ENCODE results near the gene STAU1.
"Not testable (repeated sequence)": the region's sequence is repeated elsewhere in the genome, so short reads cannot be mapped to it uniquely, and the experiment has no call there.

The STAU1 gene

DNA sequence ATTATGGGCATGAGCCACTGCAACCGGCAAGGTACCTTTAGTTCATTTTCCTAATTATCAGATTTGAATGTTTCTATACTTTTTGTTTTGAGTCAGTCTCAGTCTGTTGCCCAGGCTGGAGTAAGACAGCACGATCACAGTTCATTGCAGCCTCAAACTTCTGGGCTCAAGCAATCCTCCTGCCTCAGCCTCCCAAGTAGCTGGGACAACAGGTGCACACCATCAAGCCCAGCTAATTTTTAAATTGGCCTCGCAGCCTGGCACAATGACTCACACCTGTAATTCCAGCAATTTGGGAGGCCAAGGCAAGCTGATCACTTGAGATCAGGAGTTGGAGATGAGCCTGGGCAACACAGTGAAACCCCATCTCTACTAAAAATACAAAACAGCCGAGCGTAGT lies 24.4 kb downstream of the STAU1 start:
- no peak for DNase-seq

DNA sequence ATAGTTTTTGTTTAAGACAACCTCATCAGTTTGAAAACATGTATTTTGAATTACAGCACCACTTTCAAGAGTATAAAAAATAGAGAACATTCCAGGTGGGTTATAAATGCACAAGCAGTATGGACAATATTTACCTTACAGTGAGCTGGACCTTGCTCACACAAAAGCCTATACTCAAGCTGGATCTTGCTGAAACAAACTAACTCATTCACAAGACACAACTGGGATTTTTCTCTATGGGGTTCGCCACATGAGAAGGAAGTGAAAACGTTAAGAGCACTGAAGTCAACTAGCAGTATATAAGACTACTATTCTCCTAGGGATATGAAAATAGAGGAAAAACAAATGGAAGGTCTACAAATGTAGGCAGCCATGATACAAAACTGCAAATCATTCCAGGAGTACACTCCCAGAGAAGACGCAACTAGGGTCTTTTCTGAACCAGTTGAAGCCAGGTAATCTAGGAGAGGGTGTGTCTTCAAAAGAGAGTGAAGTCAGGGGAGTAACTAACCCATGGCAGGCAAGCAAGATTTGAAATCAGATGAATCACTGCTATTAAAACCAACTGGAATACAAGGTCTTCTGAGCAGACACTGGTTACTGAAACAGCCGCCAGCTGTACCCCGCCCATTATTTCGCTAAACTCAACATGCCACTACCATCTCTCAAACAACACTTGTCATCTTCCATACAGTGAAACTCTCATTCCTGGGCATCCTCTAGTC lies 26.5 kb downstream of the STAU1 start:
- DNase-seq: no peak

- no peak for DNase-seq
Observed at GRCh38 chr20:49160057-49160929, 27.8 kb downstream of the STAU1 start.

DNA sequence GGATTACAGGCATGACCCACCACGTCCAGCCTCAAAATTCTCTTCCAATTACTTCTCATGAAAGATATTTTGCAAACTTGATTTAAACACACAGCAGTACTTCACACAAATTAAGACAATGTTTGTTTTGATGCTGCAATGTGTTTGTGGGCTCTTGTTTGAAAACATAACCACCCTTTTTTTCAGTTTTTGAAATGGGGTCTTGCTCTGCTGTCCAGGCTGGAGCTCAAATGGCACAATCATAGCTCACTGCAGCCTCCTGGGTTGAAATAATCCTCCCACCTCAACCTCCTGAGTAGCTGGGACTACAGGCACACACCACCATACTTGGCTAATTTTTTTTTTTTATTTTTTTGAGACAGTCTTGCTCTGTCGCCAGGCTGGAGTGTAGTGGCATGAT lies 31.0 kb downstream of the STAU1 start:
- DNase-seq: no peak

DNA sequence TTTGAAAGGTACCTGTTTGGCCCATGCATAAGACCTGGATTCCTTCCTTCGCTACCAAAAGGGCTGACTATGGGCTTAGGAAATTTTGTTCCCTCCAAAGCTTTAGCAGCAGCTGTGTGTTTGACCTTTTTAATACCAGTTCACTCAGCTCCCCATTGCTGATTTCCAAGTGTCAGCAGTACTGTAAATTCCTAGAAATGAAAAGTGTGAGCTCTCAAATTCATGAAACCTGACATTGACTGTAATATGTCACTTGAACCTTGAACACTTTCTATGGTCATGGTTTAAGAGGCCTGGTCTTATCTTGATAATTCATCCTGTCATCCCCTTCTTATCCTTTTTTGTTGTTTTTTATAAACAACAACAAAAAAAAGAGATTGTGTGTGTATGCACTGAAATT lies 31.7 kb downstream of the STAU1 start:
- DNase-seq: no peak

- DNase-seq: no peak
Observed at GRCh38 chr20:49151436-49151835, 36.7 kb downstream of the STAU1 start.

GRCh38 chr20:49149281-49150045 lies 38.7 kb downstream of the STAU1 start:
- no peak for DNase-seq

DNA sequence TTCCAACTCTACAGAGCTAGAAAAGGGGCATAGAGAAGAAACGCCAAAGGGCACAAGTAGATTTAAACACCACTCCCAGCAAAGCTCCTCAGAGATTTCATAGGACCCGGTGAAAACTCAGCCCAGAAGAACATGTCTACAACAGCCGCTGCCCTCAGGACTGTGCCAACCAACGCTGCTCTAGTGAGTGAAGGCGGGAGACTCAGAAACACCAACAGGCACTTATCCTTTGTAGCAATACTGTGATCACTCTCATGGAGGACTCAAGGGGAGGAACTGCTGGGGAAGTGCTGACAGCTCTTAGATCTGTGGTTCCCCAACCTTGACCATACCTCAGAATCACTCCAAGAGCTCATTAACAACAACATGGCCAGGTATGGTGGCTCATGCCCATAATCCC lies 39.5 kb downstream of the STAU1 start:
- DNase-seq: no peak

GRCh38 chr20:49147296-49147695 lies 40.8 kb downstream of the STAU1 start:
- no peak for DNase-seq

DNA sequence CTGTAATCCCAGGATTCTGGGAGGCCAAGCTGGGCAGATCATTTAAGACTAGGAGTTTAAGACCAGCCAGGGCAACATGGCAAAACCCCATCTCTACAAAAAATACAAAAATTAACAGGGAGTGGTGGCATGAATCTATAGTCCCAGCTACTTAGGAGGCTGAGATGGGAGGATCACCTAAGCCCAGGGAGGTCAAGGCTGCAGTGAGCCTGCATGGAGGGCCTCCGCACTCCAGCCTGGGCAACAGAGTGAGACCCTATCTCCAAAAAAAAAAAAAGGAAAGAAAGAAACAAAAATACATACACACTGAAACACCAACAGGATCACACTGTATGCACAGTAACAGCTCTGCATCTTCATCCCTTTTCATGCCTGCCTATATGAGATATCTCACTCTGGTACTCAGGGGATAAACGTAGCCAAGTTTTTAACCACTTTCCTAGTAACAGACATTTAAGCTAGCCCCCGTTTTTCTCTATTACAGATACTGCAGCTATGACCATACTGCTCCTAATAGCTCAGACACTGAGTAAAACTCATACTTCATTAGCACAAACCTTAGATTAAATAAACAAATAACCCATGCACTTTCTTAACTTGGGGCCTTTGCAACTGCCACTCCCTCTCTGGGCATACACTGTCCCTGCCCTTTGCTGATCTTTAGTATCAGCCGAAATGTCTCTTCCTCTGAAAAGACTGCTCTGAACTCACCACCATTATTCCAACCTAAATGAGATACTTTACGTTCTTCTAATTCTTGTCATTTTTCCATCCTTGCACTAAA lies 41.5 kb downstream of the STAU1 start:
- no peak for DNase-seq

DNA sequence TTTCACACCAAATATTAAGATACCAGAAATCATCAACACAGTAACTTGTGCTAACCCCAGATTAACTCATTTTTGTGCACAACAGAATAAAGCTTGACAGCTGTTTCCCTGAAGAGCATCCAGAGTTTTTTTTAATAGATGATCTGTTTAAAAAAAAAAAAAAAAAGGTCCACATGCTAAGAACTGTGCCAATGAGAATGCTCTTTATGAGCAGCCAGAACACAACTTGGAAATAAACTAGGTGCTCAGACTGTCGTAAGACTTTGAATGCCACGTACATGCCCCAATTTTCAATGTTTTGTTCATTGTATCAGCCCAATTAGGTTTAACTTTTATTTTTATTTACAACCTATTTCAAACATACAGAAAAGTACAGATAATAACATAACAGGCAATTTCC lies 47.3 kb downstream of the STAU1 start:
- no peak for DNase-seq

DNA sequence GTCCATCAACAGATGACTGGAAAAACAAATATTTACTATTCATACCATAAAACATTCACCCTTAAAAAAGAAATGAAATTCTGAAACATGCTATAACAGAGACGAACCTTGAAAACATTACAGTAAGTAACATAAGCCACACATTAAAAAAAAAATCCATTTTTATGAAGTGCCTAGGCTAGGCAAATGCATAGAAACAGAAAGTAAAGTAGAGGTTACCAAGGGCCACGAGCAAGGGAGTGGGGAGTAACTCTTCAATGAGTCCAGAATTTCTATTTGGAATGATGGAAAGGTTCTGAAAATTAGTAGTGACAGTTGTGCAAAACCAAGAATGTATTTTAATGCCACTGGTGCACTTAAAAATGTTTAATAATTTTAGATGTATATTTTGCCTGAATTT lies 47.7 kb downstream of the STAU1 start:
- no peak for DNase-seq

- no peak for DNase-seq
Observed at GRCh38 chr20:49138431-49138830, 49.7 kb downstream of the STAU1 start.

- DNase-seq: no peak
Observed at GRCh38 chr20:49136817-49137571, 51.1 kb downstream of the STAU1 start.

- not testable (repeated sequence) for DNase-seq
Observed at GRCh38 chr20:49134797-49135196, 53.3 kb downstream of the STAU1 start.

- DNase-seq: no peak
Observed at GRCh38 chr20:49133571-49133970, 54.6 kb downstream of the STAU1 start.

DNA sequence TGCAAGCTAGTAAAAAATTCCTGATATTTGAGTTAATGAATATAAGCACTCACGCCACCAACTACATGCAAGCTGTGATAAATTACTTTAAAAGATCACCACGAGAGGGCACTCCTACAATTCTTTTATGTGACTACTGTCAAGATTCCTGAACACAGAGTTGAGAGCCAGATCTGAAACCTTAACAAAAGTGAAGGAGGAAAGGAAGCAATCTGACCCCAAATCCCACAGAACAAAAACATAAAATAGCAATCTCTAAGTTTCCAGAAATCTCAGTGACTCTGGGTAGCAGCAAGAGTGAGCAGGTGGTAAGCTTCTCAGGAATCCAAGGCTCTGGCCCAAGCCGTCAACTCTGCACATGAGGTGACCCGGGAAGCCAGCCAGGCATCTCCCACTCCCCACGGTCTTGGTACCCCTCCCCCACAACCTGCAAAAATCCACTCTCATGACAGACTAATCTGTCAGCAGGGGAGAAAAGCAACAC lies 55.1 kb downstream of the STAU1 start:
- no peak for DNase-seq

DNA sequence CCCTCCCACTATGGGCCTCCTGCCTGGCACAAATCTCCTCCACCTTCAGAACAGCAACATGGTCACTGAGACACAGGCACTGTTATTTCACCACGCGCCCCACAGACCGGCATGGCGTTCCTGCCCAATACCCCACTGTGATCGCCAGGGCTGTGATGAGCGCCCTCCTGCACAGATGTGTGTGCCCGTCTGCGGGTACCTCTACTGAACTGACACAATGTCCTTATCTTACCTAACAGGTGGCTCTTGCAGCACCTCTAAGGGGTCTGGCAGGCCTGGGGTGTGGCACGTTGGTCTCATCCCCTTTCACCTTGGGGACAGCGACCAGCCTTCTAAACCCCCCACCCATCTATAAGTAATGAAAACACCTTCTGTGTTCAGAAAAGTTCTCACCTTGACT lies 64.2 kb downstream of the STAU1 start:
- DNase-seq: no peak

DNA sequence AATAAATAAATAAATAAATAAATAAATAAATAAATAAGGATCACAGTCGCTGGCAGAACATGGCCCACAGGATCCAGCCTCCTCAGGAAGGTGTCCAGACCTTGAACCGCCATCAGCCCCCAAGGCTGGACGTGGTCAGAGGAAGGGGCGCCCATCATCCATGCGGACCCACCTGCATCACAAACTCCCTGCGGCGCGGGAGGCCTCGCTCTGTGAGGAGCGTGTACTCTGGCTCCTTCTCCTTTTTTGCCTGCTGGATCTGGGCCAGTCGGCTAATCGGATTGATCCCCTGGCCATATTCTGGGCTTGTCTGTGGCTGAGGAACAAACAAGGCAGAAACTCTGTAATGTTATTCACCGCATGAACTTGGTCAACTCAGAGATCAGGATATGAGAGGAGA lies 65.2 kb downstream of the STAU1 start:
- DNase-seq: no peak

- DNase-seq: no peak
Observed at GRCh38 chr20:49119988-49120387, 68.1 kb downstream of the STAU1 start.

DNA sequence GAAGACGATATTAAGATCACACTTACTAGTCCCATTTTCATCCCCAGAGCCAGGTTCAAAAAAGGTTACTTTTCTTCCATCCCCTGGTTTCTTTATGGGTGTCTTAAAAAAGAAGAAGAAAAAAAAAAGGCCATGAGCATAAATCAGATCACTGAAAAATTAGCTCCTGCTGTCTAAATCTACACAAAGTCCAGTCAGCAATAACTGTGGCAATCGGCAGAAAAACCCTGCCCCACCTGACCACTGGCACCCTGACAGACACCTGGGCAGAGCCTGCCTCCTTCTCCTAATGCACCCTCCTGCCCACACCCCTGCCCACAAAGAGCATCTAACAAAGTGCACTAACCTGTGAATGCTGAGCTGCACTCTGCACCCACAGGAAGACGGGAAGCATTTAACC lies 69.8 kb downstream of the STAU1 start:
- DNase-seq: no peak

DNA sequence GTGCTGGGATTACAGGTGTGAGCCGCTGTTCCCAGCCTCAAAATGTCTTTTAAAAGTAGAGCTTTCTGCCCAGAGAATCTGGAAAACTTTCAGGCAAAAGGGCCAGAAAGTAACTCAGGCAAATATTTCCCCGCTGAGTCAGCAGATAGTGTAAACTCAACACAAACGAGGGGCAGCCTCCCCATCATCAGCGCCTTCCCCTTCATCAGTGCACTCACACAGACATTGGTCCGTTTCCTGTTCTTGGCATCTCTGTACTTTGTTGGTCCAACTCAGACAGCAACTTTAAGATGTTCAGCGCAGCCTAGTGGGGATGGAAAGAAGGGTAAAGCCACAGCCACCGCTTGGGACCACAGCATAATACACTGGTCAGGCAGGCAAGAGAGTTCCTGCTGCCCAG lies 72.6 kb downstream of the STAU1 start:
- no peak for DNase-seq
